MCF 10A (cell line): ENCODE results near the gene MUCL3. TPM values are rescaled to one million over a fixed set of nuclear protein-coding genes. Genes with fewer than 3 reads are reported as not detected.

Source experiments
- BruUV-seq: library from RNA; stranded (reverse); fragments of 400-500 nt; replicated peaks from 2 replicates; lab custom pipeline; 2021; lab: Mats Ljungman, UMichigan
- CTCF ChIA-PET: fragments of 300-600 bp; sonication (Branson Sonifier 250); formaldehyde crosslinking; extraction: SDS; loops from one replicate; lab custom pipeline; 2021; ENCODE audit warnings: antibody characterized with exemption, inconsistent platforms; lab: Yijun Ruan, JAX
- POLR2A ChIA-PET: fragments of 300-600, 350-650 bp; sonication (Branson Sonifier 250); formaldehyde crosslinking; extraction: SDS; loops from one replicate; lab custom pipeline; 2020; ENCODE audit warnings: antibody characterized with exemption, inconsistent platforms; lab: Yijun Ruan, JAX
- DNase-seq: peaks from one replicate; pipeline ENCODE4 v3.0.0-alpha.2; 2018; ENCODE audit not compliant: unreplicated experiment
- H3K27ac Mint-ChIP-seq: one replicate; pipeline ENCODE4 v1.8.0; 2022; ENCODE audit warnings: mild to moderate bottlenecking, low read depth, mixed read lengths; ENCODE audit not compliant: unreplicated experiment
- H3K27me3 Mint-ChIP-seq: one replicate; pipeline ENCODE4 v1.8.0; 2022; ENCODE audit warnings: mixed read lengths; ENCODE audit not compliant: insufficient read depth, unreplicated experiment
- H3K36me3 Mint-ChIP-seq: one replicate; pipeline ENCODE4 v1.8.0; 2022; ENCODE audit warnings: mild to moderate bottlenecking, moderate library complexity, mixed read lengths; ENCODE audit not compliant: insufficient read depth, unreplicated experiment
- H3K4me1 Mint-ChIP-seq: one replicate; pipeline ENCODE4 v1.8.0; 2022; ENCODE audit warnings: mixed read lengths; ENCODE audit not compliant: insufficient read depth, unreplicated experiment
- H3K4me3 Mint-ChIP-seq: one replicate; pipeline ENCODE4 v1.8.0; 2022; ENCODE audit warnings: mild to moderate bottlenecking, moderate library complexity, mixed read lengths; ENCODE audit not compliant: unreplicated experiment
- H3K9me3 Mint-ChIP-seq: one replicate; pipeline ENCODE4 v1.8.0; 2022; ENCODE audit warnings: mixed read lengths; ENCODE audit not compliant: unreplicated experiment
- intact Hi-C: fragments of 100-400 bp; cut with micrococcal nuclease; formaldehyde crosslinking; loops from 2 replicates; pipeline ENCODE4 v1.14.1; 2022
- total RNA-seq: library from RNA; stranded (reverse); gene quantifications from 2 replicates; pipeline ENCODE4 v1.2.3, GENCODE V29; 2022
- TF ChIP-seq, protein P1 (sequence below): fragments of 200-600 bp; IDR thresholded peaks from one replicate; pipeline ENCODE4 v1.8.0; 2022; ENCODE audit warnings: antibody characterized with exemption, mild to moderate bottlenecking; ENCODE audit not compliant: unreplicated experiment

MUCL3 gene
- total RNA-seq, 1 experiment from 2014 or later, result not detected

DNA sequence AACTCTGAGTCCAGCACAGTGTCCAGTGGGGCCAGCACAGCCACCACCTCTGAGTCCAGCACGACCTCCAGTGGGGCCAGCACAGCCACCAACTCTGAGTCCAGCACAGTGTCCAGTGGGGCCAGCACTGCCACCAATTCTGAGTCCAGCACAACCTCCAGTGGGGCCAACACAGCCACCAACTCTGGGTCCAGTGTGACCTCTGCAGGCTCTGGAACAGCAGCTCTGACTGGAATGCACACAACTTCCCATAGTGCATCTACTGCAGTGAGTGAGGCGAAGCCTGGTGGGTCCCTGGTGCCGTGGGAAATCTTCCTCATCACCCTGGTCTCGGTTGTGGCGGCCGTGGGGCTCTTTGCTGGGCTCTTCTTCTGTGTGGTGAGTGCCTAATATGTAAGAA lies 46.5 kb downstream of the MUCL3 start:
- ChIA-PET CTCF (no interaction called here), POLR2A (no interaction called here)
- no TSS peak for BruUV-seq
- no peak overlapping the region for H3K4me3 Mint-ChIP-seq
- intact Hi-C loops, result no loop called here
- no peak overlapping the region for H3K27ac Mint-ChIP-seq
- TF ChIP-seq, protein P1, sequence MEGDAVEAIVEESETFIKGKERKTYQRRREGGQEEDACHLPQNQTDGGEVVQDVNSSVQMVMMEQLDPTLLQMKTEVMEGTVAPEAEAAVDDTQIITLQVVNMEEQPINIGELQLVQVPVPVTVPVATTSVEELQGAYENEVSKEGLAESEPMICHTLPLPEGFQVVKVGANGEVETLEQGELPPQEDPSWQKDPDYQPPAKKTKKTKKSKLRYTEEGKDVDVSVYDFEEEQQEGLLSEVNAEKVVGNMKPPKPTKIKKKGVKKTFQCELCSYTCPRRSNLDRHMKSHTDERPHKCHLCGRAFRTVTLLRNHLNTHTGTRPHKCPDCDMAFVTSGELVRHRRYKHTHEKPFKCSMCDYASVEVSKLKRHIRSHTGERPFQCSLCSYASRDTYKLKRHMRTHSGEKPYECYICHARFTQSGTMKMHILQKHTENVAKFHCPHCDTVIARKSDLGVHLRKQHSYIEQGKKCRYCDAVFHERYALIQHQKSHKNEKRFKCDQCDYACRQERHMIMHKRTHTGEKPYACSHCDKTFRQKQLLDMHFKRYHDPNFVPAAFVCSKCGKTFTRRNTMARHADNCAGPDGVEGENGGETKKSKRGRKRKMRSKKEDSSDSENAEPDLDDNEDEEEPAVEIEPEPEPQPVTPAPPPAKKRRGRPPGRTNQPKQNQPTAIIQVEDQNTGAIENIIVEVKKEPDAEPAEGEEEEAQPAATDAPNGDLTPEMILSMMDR, result no peak
- peaks cover 13% of the 10 kb centered on the region for H3K4me1 Mint-ChIP-seq
- H3K27me3 Mint-ChIP-seq, result no peaks in the 10 kb centered on the region
- H3K36me3 Mint-ChIP-seq, result no peaks in the 10 kb centered on the region
- DNase-seq, result no peak
- no peaks in the 10 kb centered on the region for H3K9me3 Mint-ChIP-seq

DNA sequence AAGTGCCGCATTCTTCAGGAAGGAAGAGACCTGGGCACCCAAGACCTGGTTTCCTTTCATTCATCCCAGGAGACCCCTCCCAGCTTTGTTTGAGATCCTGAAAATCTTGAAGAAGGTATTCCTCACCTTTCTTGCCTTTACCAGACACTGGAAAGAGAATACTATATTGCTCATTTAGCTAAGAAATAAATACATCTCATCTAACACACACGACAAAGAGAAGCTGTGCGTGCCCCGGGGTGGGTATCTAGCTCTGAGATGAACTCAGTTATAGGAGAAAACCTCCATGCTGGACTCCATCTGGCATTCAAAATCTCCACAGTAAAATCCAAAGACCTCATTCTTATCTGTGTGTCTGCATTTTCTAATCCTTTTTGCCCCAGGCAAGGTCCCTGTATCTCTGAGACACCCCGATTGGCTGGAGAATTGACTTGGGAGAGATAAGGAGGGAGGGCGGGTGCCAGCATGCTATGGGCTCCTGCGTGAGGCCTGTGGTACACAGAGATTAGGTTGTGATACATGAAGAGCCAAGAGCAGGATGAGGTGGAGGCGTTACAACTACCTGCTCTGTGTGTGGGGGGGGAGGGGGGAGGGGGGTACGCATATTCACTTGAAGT lies 47.5 kb downstream of the MUCL3 start:
- no peak overlapping the region for H3K27ac Mint-ChIP-seq
- intact Hi-C loops, result no loop called here

DNA sequence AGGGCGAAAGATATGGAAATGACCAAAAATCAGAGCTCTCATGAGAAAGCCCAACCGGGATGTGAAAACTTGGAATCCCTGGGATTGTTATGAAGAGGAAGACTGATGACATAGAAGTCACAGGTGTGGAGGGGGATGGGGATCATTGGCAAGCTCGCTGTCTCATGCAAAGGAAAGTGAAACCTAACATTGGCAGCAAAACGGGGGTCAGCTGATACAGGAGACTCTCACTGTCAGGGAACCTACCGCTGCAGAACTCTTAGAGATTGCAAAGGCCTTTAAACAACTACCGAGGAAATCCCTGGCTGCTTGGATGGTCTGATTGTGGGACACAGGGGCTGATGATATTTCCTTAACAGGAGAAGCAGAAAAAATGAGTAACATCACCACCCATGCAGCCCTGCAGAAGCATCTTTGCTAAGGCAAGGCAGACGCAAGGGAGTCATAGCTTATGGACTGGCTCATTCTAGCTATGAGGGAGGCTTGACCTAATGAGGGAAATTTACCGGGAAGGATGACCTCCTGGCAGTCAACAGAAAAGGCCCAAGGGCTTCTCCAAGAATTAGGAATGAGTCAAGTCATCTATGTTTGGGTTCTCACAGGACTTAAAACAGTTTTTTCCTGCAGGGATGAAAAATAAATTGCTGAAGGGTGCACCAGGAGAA lies 49.8 kb downstream of the MUCL3 start:
- CTCF ChIA-PET, result interaction anchor here (1.0 to 1.4 kb wide), 3 partner anchors 31 to 77 kb away, joined by 3 to 4 read pairs (median 3); partner anchors contain the start of gene VARS2
- no TSS peak for BruUV-seq
- Mint-ChIP-seq H3K4me1 (no peaks in the 10 kb centered on the region), H3K27ac (no peak overlapping the region), H3K27me3 (no peaks in the 10 kb centered on the region), H3K36me3 (no peaks in the 10 kb centered on the region), H3K9me3 (no peaks in the 10 kb centered on the region), H3K4me3 (no peak overlapping the region)
- DNase-seq, result no peak
- TF ChIP-seq, protein P1, result no peak
- intact Hi-C loops, result no loop called here
- POLR2A ChIA-PET, result no interaction called here

More for the DNA sequence above, 47.5 kb downstream of the MUCL3 start:
- Mint-ChIP-seq H3K9me3 (no peaks in the 10 kb centered on the region), H3K36me3 (no peaks in the 10 kb centered on the region), H3K4me1 (peaks cover 4% of the 10 kb centered on the region), H3K27me3 (no peaks in the 10 kb centered on the region), H3K4me3 (no peak overlapping the region)
- TF ChIP-seq, protein P1, result no peak
- ChIA-PET CTCF (interaction anchor here (0.7 kb wide), 1 partner anchor 150 kb away, joined by 3 read pairs; no protein-coding TSS in a partner anchor), POLR2A (no interaction called here)
- no TSS peak for BruUV-seq
- no peak for DNase-seq

DNA sequence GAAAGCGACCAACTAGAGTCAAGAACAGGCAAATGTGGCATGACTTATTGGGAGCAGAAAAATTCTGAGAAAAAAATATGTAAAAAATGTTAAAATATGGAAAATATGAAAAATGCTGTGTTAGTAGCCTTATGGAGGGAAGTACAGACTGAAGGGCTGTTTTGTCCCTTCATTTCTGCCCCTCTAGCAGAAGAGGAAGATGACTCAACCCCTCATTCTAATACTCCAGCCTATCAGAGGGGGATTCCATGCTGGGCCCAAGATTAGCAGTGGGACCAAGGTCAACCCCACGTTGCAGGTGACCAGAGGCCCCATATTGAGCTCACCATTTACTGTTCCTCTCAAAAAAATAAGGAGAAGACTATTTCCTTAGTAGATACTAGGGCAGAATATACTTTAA lies 51.1 kb downstream of the MUCL3 start:
- Mint-ChIP-seq H3K9me3 (no peaks in the 10 kb centered on the region), H3K4me1 (no peaks in the 10 kb centered on the region), H3K4me3 (no peak overlapping the region), H3K27me3 (no peaks in the 10 kb centered on the region), H3K36me3 (no peaks in the 10 kb centered on the region), H3K27ac (no peak overlapping the region)
- no peak for DNase-seq
- TF ChIP-seq, protein P1, result no peak
- ChIA-PET CTCF (interaction anchor here (0.6 kb wide), 1 partner anchor 78 kb away, joined by 3 read pairs; the partner anchor contains the start of gene VARS2), POLR2A (no interaction called here)
- intact Hi-C loops, result no loop called here
- no TSS peak for BruUV-seq
